ENCODE measurements around the gene CDH15.
"Not testable (repeated sequence)": the region's sequence is repeated elsewhere in the genome, so short reads cannot be mapped to it uniquely, and the experiment has no call there.

Gene CDH15

DNA sequence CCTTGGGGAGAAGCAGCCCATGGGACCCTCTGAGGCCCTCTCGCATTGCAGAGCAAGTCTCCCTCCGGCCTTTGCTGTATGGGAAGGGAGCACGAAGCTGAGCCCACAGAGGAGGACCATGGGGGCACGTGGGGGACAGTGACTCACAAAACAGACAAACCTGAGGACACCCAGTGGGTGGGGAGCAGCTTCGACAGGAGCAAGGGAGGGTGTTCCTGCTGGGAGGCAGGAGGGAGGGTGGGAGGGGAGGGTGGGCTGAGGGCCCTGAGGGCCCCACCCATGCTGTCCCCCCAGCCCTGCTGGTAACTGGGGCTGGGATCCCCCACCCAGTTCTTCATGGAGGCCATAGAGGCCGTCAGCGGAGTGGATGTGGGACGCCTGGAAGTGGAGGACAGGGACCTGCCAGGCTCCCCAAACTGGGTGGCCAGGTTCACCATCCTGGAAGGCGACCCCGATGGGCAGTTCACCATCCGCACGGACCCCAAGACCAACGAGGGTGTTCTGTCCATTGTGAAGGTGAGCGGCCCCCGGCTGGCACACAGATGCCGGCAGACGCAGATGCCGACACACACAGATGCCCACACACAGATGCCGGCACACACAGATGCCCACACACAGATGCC is 16.3 kb downstream of the CDH15 start:
- H3K4me3 ChIP-seq (ENCODE audit: insufficient read depth, low read depth, low read length, poor library complexity, severe bottlenecking) = no peak overlapping the region
- no peak overlapping the region for H3K27ac ChIP-seq (ENCODE audit: insufficient read depth, low read length, poor library complexity, severe bottlenecking)
- DNase-seq = no peak
- H3K27me3 ChIP-seq (replicated peaks; ENCODE audit: control insufficient read depth, insufficient read depth, low read length, poor library complexity, severe bottlenecking) = no peaks in the 10 kb centered on the region
- no peaks in the 10 kb centered on the region for H3K36me3 ChIP-seq (ENCODE audit: control insufficient read depth, insufficient read depth, low read length)
- H3K9me3 ChIP-seq (ENCODE audit: control insufficient read depth, low read length) = no peaks in the 10 kb centered on the region
- H3K4me1 ChIP-seq (ENCODE audit: control insufficient read depth, insufficient read depth, low read length, poor library complexity, severe bottlenecking) = peaks cover 4% of the 10 kb centered on the region

DNA sequence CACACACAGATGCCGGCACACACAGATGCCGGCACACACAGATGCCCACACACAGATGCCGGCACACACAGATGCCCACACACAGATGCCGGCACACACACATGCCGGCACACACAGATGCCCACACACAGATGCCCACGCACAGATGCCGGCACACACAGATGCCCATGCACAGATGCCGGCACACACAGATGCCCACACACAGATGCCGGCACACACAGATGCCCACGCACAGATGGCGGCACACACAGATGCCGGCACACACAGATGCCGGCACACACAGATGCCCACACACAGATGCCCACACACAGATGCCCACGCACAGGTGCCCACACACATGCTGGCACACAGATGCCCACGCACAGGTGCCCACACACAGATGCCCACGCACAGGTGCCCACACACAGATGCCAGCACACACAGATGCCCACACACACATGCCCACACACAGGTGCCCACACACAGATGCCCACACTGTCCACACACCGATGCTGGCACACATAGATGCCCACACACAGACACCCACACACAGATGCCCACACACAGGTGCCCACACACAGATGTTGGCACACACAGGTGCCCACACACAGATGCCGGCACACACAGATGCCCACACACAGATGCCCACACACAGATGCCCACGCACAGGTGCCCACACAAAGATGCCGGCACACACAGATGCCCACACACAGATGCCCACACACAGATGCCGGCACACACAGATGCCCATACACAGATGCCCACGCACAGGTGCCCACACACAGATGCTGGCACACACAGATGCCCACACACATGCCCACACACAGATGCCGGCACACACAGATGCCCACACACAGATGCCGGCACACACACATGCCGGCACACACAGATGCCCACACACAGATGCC is 17.2 kb downstream of the CDH15 start:
- H3K4me3 ChIP-seq (ENCODE audit: insufficient read depth, low read depth, low read length, poor library complexity, severe bottlenecking); H3K36me3 ChIP-seq (ENCODE audit: control insufficient read depth, insufficient read depth, low read length); H3K4me1 ChIP-seq (ENCODE audit: control insufficient read depth, insufficient read depth, low read length, poor library complexity, severe bottlenecking); H3K27me3 ChIP-seq (replicated peaks; ENCODE audit: control insufficient read depth, insufficient read depth, low read length, poor library complexity, severe bottlenecking); H3K27ac ChIP-seq (ENCODE audit: insufficient read depth, low read length, poor library complexity, severe bottlenecking); H3K9me3 ChIP-seq (ENCODE audit: control insufficient read depth, low read length); DNase-seq: not testable (repeated sequence)

DNA sequence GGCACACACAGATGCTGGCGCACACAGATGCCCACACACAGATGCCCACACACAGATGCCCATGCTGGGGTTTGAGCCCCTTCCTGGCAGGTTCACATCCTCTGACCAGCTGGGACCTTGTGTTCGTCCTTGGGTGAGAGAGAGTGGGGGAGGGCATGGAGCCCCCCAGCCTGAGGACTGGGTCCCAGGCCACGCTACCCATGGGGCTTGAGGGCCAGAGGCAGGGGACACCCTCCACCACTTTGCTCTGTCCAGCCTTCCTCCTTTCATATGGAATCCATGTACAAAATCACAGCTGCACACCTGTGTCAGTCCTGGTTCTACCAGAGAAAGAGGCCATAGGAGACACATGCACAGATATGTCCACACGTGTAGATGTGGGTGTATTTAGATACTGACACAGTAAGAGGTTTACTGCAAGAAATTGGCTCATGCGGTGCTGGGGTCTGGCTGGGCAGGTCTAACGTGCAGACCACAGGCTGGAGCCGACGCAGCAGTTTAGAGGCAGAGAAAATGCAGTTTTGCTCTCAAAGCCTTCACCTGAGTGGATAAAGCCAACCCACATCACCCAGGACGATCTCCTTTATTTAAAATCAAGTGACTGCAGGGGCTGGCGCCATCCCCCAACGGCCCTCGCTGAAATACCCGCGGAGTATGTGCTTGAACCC is 17.9 kb downstream of the CDH15 start:
- Histone ChIP-seq H3K36me3 (ENCODE audit: control insufficient read depth, insufficient read depth, low read length) (no peaks in the 10 kb centered on the region), H3K4me1 (ENCODE audit: control insufficient read depth, insufficient read depth, low read length, poor library complexity, severe bottlenecking) (peaks cover 4% of the 10 kb centered on the region), H3K27me3 (replicated peaks; ENCODE audit: control insufficient read depth, insufficient read depth, low read length, poor library complexity, severe bottlenecking) (no peaks in the 10 kb centered on the region), H3K27ac (ENCODE audit: insufficient read depth, low read length, poor library complexity, severe bottlenecking) (no peak overlapping the region), H3K9me3 (ENCODE audit: control insufficient read depth, low read length) (no peaks in the 10 kb centered on the region), H3K4me3 (ENCODE audit: insufficient read depth, low read depth, low read length, poor library complexity, severe bottlenecking) (no peak overlapping the region)
- DNase-seq = no peak

DNA sequence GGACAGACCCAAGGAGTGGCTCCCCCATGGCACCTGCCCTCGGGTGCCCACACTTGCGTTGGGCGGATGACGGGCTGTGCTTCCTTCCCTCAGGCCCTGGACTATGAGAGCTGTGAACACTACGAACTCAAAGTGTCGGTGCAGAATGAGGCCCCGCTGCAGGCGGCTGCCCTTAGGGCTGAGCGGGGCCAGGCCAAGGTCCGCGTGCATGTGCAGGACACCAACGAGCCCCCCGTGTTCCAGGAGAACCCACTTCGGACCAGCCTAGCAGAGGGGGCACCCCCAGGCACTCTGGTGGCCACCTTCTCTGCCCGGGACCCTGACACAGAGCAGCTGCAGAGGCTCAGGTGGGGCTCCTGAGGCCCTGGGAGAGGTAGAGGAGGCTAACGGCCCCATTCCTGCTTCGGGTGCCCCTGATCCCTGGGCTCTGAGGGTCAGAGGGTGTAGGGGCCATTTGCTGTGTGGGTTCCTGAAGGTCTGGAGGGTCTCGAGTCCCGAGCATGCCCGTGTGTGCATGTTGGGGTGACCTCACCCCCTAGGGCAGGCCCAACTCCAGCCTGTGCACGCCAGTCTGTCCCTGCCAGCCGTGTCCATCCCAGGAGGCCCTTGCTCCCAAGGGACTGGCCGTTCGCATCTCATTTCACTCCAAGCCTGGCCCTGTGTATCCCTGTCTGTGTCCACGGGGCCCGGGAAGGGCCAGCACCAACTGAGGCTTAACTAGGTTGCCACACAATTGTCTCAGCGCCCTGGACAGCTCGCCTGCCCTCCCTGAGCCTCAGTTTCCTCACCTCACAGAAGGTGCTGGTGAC is 18.8 kb downstream of the CDH15 start:
- no peaks in the 10 kb centered on the region for H3K27me3 ChIP-seq (replicated peaks; ENCODE audit: control insufficient read depth, insufficient read depth, low read length, poor library complexity, severe bottlenecking)
- no peaks in the 10 kb centered on the region for H3K36me3 ChIP-seq (ENCODE audit: control insufficient read depth, insufficient read depth, low read length)
- H3K4me3 ChIP-seq (ENCODE audit: insufficient read depth, low read depth, low read length, poor library complexity, severe bottlenecking) = no peak overlapping the region
- no peak for DNase-seq
- H3K4me1 ChIP-seq (ENCODE audit: control insufficient read depth, insufficient read depth, low read length, poor library complexity, severe bottlenecking) = peaks cover 4% of the 10 kb centered on the region
- H3K27ac ChIP-seq (ENCODE audit: insufficient read depth, low read length, poor library complexity, severe bottlenecking) = no peak overlapping the region
- H3K9me3 ChIP-seq (ENCODE audit: control insufficient read depth, low read length) = no peaks in the 10 kb centered on the region

DNA sequence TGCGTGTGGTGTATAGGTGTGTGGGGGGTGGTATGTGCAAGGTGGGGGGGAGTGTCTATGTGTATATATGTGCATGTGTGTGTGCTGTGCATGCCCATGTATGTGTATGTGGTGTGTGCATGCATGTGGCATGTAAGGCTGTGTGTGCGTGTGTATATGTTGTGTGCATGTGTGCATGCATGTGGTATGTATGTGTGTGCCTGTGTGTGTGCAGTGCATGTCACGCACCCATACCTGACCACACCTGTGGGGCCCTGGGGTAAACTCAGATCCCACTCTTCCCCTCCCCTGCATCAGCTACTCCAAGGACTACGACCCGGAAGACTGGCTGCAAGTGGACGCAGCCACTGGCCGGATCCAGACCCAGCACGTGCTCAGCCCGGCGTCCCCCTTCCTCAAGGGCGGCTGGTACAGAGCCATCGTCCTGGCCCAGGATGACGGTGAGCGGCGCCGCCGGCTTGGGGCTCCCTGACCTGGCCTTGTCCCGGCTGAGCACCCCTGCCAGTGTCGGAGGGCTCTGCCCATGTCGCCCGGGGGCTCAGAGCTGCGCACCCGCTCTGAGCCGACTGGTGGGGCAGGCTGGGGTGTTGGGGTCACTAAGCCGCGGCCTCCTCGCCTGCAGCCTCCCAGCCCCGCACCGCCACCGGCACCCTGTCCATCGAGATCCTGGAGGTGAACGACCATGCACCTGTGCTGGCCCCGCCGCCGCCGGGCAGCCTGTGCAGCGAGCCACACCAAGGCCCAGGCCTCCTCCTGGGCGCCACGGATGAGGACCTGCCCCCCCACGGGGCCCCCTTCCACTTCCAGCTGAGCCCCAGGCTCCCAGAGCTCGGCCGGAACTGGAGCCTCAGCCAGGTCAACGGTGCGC is 19.7 kb downstream of the CDH15 start:
- H3K27ac ChIP-seq (ENCODE audit: insufficient read depth, low read length, poor library complexity, severe bottlenecking) = no peak overlapping the region
- H3K9me3 ChIP-seq (ENCODE audit: control insufficient read depth, low read length) = no peaks in the 10 kb centered on the region
- H3K4me1 ChIP-seq (ENCODE audit: control insufficient read depth, insufficient read depth, low read length, poor library complexity, severe bottlenecking) = peaks cover 4% of the 10 kb centered on the region
- no peaks in the 10 kb centered on the region for H3K36me3 ChIP-seq (ENCODE audit: control insufficient read depth, insufficient read depth, low read length)
- H3K4me3 ChIP-seq (ENCODE audit: insufficient read depth, low read depth, low read length, poor library complexity, severe bottlenecking) = no peak overlapping the region
- no peak for DNase-seq
- no peaks in the 10 kb centered on the region for H3K27me3 ChIP-seq (replicated peaks; ENCODE audit: control insufficient read depth, insufficient read depth, low read length, poor library complexity, severe bottlenecking)

DNA sequence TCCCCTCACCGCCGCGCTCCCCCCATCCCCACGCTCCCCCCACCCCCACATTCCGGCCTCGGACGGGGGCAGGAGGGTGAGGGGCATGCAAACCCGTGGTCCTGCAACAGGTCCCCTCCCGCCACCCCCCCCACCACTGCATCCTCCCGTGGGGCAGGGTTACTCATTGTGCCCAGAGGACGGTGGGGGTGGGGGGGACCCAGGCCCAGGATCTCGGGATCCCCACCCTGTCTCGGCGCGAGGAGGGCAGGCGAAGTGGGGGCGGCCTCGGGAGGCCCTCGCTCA is 20.3 kb downstream of the CDH15 start:
- Histone ChIP-seq H3K9me3 (ENCODE audit: control insufficient read depth, low read length) (no peaks in the 10 kb centered on the region), H3K4me3 (ENCODE audit: insufficient read depth, low read depth, low read length, poor library complexity, severe bottlenecking) (peak overlapping the region; percentile 35), H3K36me3 (ENCODE audit: control insufficient read depth, insufficient read depth, low read length) (no peaks in the 10 kb centered on the region), H3K4me1 (ENCODE audit: control insufficient read depth, insufficient read depth, low read length, poor library complexity, severe bottlenecking) (peaks cover 4% of the 10 kb centered on the region), H3K27me3 (replicated peaks; ENCODE audit: control insufficient read depth, insufficient read depth, low read length, poor library complexity, severe bottlenecking) (no peaks in the 10 kb centered on the region), H3K27ac (ENCODE audit: insufficient read depth, low read length, poor library complexity, severe bottlenecking) (no peak overlapping the region)
- no peak for DNase-seq

DNA sequence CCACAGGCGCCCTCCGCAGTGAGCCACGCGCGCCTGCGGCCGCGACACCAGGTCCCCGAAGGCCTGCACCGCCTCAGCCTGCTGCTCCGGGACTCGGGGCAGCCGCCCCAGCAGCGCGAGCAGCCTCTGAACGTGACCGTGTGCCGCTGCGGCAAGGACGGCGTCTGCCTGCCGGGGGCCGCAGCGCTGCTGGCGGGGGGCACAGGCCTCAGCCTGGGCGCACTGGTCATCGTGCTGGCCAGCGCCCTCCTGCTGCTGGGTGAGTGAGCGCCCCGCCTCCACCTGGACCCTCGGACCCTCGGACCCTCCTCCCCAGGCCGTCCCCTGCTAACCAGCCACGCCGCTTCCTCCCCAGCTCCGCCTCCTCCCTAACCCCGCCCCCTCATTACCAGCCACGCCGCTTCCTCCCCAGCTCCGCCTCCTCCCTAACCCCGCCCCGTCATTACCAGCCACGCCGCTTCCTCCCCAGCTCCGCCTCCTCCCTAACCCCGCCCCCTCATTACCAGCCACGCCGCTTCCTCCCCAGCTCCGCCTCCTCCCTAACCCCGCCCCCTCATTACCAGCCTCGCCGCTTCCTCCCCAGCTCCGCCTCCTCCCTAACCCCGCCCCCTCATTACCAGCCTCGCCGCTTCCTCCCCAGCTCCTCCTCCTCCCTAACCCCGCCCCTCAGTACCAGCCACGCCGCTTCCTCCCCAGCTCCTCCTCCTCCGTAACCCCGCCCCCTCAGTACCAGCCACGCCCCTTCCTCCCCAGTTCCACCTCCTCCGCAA is 20.8 kb downstream of the CDH15 start:
- not testable (repeated sequence) for H3K27ac ChIP-seq (ENCODE audit: insufficient read depth, low read length, poor library complexity, severe bottlenecking); H3K4me1 ChIP-seq (ENCODE audit: control insufficient read depth, insufficient read depth, low read length, poor library complexity, severe bottlenecking); H3K27me3 ChIP-seq (replicated peaks; ENCODE audit: control insufficient read depth, insufficient read depth, low read length, poor library complexity, severe bottlenecking); H3K36me3 ChIP-seq (ENCODE audit: control insufficient read depth, insufficient read depth, low read length); H3K9me3 ChIP-seq (ENCODE audit: control insufficient read depth, low read length)
- peak; percentile 69 to 76 (median 73) for DNase-seq
- H3K4me3 ChIP-seq (ENCODE audit: insufficient read depth, low read depth, low read length, poor library complexity, severe bottlenecking) = peak overlapping the region; percentile 35

DNA sequence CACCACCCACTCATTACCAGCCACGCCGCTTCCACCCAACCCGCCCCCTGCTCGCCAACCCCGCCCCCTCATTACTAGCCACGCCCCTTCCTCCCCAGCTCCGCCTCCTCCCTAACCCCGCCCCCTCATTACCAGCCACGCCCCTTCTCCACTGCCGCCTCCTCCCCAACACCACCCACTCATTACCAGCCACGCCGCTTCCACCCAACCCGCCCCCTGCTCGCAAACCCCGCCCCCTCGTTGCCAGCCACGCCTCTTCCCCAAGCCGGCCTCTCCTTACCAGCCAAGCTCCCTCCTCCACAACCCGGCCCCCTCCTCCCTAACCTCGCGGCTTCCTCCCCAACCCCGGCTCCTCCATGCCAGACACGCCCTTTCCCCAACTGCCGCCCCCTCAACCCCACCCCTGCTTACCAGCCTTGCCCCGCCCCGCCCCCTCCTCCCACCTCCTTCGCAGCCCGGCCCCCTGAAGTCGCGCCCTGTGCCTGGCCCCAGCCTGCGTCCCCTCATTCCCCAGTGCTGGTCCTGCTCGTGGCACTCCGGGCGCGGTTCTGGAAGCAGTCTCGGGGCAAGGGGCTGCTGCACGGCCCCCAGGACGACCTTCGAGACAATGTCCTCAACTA is 21.5 kb downstream of the CDH15 start:
- peaks cover 4% of the 10 kb centered on the region for H3K4me1 ChIP-seq (ENCODE audit: control insufficient read depth, insufficient read depth, low read length, poor library complexity, severe bottlenecking)
- DNase-seq = no peak
- H3K9me3 ChIP-seq (ENCODE audit: control insufficient read depth, low read length) = no peaks in the 10 kb centered on the region
- no peaks in the 10 kb centered on the region for H3K27me3 ChIP-seq (replicated peaks; ENCODE audit: control insufficient read depth, insufficient read depth, low read length, poor library complexity, severe bottlenecking)
- no peak overlapping the region for H3K4me3 ChIP-seq (ENCODE audit: insufficient read depth, low read depth, low read length, poor library complexity, severe bottlenecking)
- H3K36me3 ChIP-seq (ENCODE audit: control insufficient read depth, insufficient read depth, low read length) = no peaks in the 10 kb centered on the region
- H3K27ac ChIP-seq (ENCODE audit: insufficient read depth, low read length, poor library complexity, severe bottlenecking) = no peak overlapping the region

Data from effector memory CD4-positive, alpha-beta T cell (primary cell).